ENCODE measurements around the gene RHOG. TPM values are rescaled to one million over a fixed set of nuclear protein-coding genes. Genes with fewer than 3 reads are reported as not detected.
A peak's percentile ranks its signal among the peaks of the same experiment; 100 is the strongest.

RHOG gene
- total and polyA plus RNA-seq, 9 of the 15 experiments (the other 6 are each of a cell fraction or from before 2014, with no cell fraction given): 22.6 to 162 (median 80.3) TPM

DNA sequence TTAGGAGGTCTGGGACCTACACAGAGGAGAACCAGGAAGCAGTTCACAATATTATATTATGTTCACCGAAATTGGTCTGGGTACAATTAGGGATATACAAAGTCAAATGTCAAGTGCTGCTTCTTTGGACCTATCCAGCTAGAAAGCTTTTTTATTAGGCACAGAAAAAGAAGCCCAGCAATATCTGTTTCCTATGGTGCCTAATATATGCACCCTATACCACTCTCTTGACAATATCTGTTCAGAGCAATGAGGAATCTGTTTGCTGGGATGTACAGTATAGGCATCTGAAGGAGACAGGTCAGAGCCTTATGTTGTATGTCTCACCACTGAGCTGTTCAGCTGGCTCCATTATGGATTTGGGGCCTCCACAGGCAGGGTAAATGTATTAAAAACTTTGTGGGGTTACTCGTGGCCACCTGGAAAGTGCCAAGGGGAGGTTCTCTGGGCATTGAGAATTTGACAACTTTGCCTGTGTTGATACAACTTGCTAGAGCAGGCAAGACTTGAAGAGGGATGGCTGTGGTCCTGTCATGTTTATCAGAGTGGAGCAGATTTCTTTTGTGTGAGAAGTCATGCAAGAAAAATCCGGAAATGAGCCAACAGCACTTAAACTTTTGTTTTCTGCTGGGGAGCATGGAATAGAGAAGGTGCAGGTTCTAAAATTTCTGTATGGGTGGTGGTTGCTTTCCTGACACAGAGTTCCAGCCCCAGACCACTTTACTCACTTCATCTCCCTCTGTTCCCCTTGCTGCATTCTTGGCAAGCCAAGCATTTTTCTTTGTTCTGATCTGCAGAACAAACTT lies 24.8 kb upstream of the RHOG start (continued):
- TF ChIP-seq POLR3G (IDR thresholded peaks at IDR 0.05; ENCODE audit: extremely low read depth, insufficient read length, insufficient replicate concordance) (no peak), CEBPG (CRISPR knock-in tag; IDR thresholded peaks at IDR 0.05) (peak; percentile 73; the same call in 1 of the 2 replicates), CEBPG (tag; conservative IDR thresholded peaks at IDR 0.05 in 1 of 2, IDR thresholded peaks at IDR 0.05 in 1 of 2) (no peak), ZNF133 (CRISPR knock-in tag; IDR thresholded peaks at IDR 0.05) (no peak), FOSL1 (tag; conservative IDR thresholded peaks at IDR 0.05) (peak; percentile 91), NR2C2 (CRISPR knock-in tag; IDR thresholded peaks at IDR 0.05) (no peak), NR2C2 (tag; IDR thresholded peaks at IDR 0.05) (peak; percentile 57; the same call in 1 of the 2 replicates), SOX6 (IDR thresholded peaks at IDR 0.05) (peak; percentile 85), NBN (IDR thresholded peaks at IDR 0.05; ENCODE audit: low read depth) (peak; percentile 17; the same call in 1 of the 2 replicates)
- TF ChIP-seq, protein P1, sequence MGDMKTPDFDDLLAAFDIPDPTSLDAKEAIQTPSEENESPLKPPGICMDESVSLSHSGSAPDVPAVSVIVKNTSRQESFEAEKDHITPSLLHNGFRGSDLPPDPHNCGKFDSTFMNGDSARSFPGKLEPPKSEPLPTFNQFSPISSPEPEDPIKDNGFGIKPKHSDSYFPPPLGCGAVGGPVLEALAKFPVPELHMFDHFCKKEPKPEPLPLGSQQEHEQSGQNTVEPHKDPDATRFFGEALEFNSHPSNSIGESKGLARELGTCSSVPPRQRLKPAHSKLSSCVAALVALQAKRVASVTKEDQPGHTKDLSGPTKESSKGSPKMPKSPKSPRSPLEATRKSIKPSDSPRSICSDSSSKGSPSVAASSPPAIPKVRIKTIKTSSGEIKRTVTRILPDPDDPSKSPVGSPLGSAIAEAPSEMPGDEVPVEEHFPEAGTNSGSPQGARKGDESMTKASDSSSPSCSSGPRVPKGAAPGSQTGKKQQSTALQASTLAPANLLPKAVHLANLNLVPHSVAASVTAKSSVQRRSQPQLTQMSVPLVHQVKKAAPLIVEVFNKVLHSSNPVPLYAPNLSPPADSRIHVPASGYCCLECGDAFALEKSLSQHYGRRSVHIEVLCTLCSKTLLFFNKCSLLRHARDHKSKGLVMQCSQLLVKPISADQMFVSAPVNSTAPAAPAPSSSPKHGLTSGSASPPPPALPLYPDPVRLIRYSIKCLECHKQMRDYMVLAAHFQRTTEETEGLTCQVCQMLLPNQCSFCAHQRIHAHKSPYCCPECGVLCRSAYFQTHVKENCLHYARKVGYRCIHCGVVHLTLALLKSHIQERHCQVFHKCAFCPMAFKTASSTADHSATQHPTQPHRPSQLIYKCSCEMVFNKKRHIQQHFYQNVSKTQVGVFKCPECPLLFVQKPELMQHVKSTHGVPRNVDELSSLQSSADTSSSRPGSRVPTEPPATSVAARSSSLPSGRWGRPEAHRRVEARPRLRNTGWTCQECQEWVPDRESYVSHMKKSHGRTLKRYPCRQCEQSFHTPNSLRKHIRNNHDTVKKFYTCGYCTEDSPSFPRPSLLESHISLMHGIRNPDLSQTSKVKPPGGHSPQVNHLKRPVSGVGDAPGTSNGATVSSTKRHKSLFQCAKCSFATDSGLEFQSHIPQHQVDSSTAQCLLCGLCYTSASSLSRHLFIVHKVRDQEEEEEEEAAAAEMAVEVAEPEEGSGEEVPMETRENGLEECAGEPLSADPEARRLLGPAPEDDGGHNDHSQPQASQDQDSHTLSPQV (IDR thresholded peaks at IDR 0.05): peak; percentile 81

Data from K562 (cell line).